ENCODE results near the gene TP53INP2. TPM values are rescaled to one million over a fixed set of nuclear protein-coding genes. Genes with fewer than 3 reads are reported as not detected.

TP53INP2 gene
- total and polyA plus RNA-seq, 2 of the 8 experiments (the other 6 are each of a cell fraction or from before 2014, with no cell fraction given) = 2.4 to 4.8 TPM

DNA sequence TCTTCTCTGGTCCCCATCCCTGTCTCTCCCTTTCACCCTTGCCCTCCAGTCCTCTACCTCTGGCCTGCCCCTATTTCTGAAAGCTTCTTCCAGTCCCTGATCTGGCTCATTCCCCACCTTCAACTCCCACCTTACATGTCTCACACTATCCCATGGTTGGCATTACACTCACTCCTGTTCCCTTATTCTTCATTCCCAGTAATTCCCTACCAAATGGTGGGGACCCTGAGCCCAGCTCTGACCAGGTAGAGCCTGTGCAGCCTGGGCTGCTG, 6.4 kb downstream of the TP53INP2 start:
- no peak overlapping the region for H3K18ac ChIP-seq (ENCODE audit: extremely low read depth, low read length)
- ChIA-PET POLR2A (ENCODE audit: partially characterized antibody) (interaction anchor here (0.7 to 1.4 kb wide), 2 partner anchors 167 to 173 kb away, joined by 3 read pairs; no protein-coding TSS in a partner anchor), CTCF (ENCODE audit: partially characterized antibody) (interaction anchor here (0.6 to 6.5 kb wide), 5 partner anchors 12 to 398 kb away, joined by 3 to 48 read pairs (median 3); no protein-coding TSS in a partner anchor)
- DNase-seq (ENCODE audit: low read depth in 1 of 2, low spot score in 2 of 2) = no peak
- H3K36me3 ChIP-seq (ENCODE audit: control insufficient read depth in 2 of 4, insufficient read depth in 4 of 4, low read length in 3 of 4) = no peaks in the 10 kb centered on the region
- H3K79me1 ChIP-seq (ENCODE audit: low read depth, low read length) = no peaks in the 10 kb centered on the region
- H4K91ac ChIP-seq (replicated peaks; ENCODE audit: insufficient read length, low read length) = no peak overlapping the region
- peak overlapping the region; percentile 58 to 92 (median 68); a peak in 6 of 8 replicates for H3K4me3 ChIP-seq (ENCODE audit: extremely low read depth in 1 of 4, insufficient read depth in 2 of 4, low read depth in 3 of 4, low read length in 4 of 4)
- FAIRE-seq = no peak
- no peak overlapping the region; a peak in 1 of 7 replicates for H3K9ac ChIP-seq (replicated peaks in 1 of 4; ENCODE audit: extremely low read depth in 1 of 4, low read depth in 3 of 4, low read length in 3 of 4)
- peaks cover 9 to 28% (median 21%) of the 10 kb centered on the region in 4 experiments for H3K27me3 ChIP-seq (replicated peaks in 1 of 4; ENCODE audit: control insufficient read depth in 3 of 4, extremely low read depth in 1 of 4, insufficient read depth in 3 of 4, low read length in 3 of 4)
- peaks cover 0 to 4% (median 1%) of the 10 kb centered on the region in 4 experiments; a peak in 3 of 7 replicates for H3K4me1 ChIP-seq (replicated peaks in 1 of 4; ENCODE audit: control insufficient read depth in 3 of 4, insufficient read depth in 4 of 4, low read length in 3 of 4)
- no peak overlapping the region for H2BK15ac ChIP-seq (ENCODE audit: low read length)
- no peak overlapping the region for H2AK5ac ChIP-seq (ENCODE audit: low read depth, low read length)
- 0 out of 2 replicates have a peak overlapping the region, but pooled peaks have one; percentile 81 for H2AFZ ChIP-seq (ENCODE audit: low read length)
- no peak overlapping the region for H3K23ac ChIP-seq (ENCODE audit: insufficient read length)
- no peak overlapping the region for H3K4ac ChIP-seq (replicated peaks; ENCODE audit: insufficient read length, low read depth, low read length)
- no peak overlapping the region for H2BK120ac ChIP-seq (replicated peaks; ENCODE audit: low read depth, low read length)
- H2BK12ac ChIP-seq (ENCODE audit: low read depth, low read length) = 0 out of 2 replicates have a peak overlapping the region, but pooled peaks have one; percentile 27
- no peak overlapping the region for H3K56ac ChIP-seq (replicated peaks; ENCODE audit: insufficient read length, low read depth, low read length)
- H3K4me2 ChIP-seq (ENCODE audit: insufficient read depth in 1 of 2, low read depth in 2 of 2, low read length in 2 of 2) = peak overlapping the region; percentile 80 to 91
- no peak overlapping the region for H3K27ac ChIP-seq (ENCODE audit: low read depth, low read length)
- H4K8ac ChIP-seq (ENCODE audit: extremely low read depth, insufficient read depth, low read length) = no peak overlapping the region
- H3K14ac ChIP-seq (ENCODE audit: insufficient read length) = no peak overlapping the region
- H3K79me2 ChIP-seq (ENCODE audit: control insufficient read depth in 1 of 2, insufficient read depth in 2 of 2, low read length in 2 of 2) = no peaks in the 10 kb centered on the region
- peaks cover 12% of the 10 kb centered on the region; the same call in 1 of the 2 replicates for H3K23me2 ChIP-seq (ENCODE audit: low read depth, low read length)
- H4K20me1 ChIP-seq (replicated peaks in 1 of 2; ENCODE audit: control insufficient read depth in 1 of 2, insufficient read depth in 2 of 2, low read length in 2 of 2) = peaks cover 2 to 8% of the 10 kb centered on the region in 2 experiments
- no peak overlapping the region for H2BK20ac ChIP-seq (ENCODE audit: low read length)
- no peaks in the 10 kb centered on the region for H3K9me3 ChIP-seq (ENCODE audit: insufficient read depth in 2 of 2, low read depth in 1 of 2, low read length in 1 of 2)
- no peak overlapping the region for H4K5ac ChIP-seq (ENCODE audit: insufficient read length, low read depth, low read length)
- H2BK5ac ChIP-seq (ENCODE audit: low read depth, low read length) = no peak overlapping the region
- TF ChIP-seq RXRA (IDR thresholded peaks at IDR 0.05; ENCODE audit: insufficient read depth, low read depth, low read length) (no peak), SIX5 (IDR thresholded peaks at IDR 0.05; ENCODE audit: low read depth, low read length) (no peak)
